T-helper 1 cell treated with Interleukin-12 subunit alpha and Interleukin-12 subunit beta and Interleukin-4 antibody, amounts not matched to agents 30 μg/mL and 1 μg/mL, for 36 hours (primary cell): ENCODE measurements around the gene SKIC8.
"Not testable (repeated sequence)": the region's sequence is repeated elsewhere in the genome, so short reads cannot be mapped to it uniquely, and the experiment has no call there.

Experiments used
- H3K27ac Mint-ChIP-seq: one replicate; pipeline ENCODE4 v1.8.0; 2021; ENCODE audit warnings: mild to moderate bottlenecking, mixed read lengths
- H3K27me3 Mint-ChIP-seq: one replicate; pipeline ENCODE4 v1.8.0; 2021; ENCODE audit warnings: low read depth, mixed read lengths
- H3K36me3 Mint-ChIP-seq: one replicate; pipeline ENCODE4 v1.8.0; 2021; ENCODE audit warnings: low read depth, mixed read lengths
- H3K4me1 Mint-ChIP-seq: one replicate; pipeline ENCODE4 v1.8.0; 2021; ENCODE audit warnings: low read depth, mixed read lengths
- H3K4me3 Mint-ChIP-seq: one replicate; pipeline ENCODE4 v1.8.0; 2021; ENCODE audit warnings: mild to moderate bottlenecking, moderate library complexity, mixed read lengths
- H3K9me3 Mint-ChIP-seq: one replicate; pipeline ENCODE4 v1.8.0; 2021; ENCODE audit warnings: mixed read lengths

The SKIC8 gene

DNA sequence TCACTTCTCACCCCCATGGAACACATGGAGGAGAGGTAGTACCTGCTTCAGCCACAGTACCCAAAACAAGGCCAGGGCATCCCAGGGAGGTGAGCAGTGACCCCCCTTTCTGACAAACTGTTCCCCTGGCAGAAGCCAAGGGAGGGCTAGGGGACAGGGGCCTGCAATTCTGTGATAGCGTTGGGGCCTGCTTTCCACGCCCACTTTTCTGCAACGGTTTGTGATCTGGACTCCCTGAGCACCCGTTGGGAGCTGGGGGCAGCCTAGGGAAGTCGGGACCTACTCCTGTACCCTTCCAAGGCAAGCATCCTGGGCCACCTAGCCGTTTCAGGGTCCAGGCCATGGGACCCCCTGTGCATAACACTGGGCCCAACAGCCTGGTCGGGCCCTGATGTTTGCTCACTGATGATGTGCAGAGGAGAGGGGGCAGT is 36.0 kb downstream of the SKIC8 start:
- H3K4me3 Mint-ChIP-seq: peak overlapping the region; percentile 51
- peaks cover 9% of the 10 kb centered on the region for H3K27me3 Mint-ChIP-seq
- peaks cover 19% of the 10 kb centered on the region for H3K4me1 Mint-ChIP-seq
- no peaks in the 10 kb centered on the region for H3K36me3 Mint-ChIP-seq
- H3K27ac Mint-ChIP-seq: peak overlapping the region; percentile 41
- H3K9me3 Mint-ChIP-seq: no peaks in the 10 kb centered on the region

DNA sequence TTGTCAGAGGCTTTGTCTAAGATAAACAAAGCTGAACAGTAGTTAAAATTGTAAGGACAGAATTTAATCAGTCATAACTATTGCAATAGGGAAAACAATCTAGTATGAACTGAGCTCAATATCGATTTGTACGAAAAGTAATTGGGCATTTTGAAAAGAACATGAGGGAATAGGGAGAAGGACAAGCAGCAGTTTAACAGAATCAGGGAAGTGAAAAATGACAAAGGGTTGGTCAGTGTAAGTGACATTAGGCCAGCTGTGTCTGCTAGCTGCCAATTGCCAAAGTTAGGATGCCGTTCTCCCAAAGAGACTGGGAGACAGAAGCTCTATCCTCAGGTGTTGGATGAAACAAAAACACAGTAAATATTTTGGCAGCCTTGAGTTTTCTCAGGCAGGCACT is 38.3 kb downstream of the SKIC8 start:
- Mint-ChIP-seq H3K4me1 (peaks cover 8% of the 10 kb centered on the region), H3K4me3 (no peak overlapping the region)

DNA sequence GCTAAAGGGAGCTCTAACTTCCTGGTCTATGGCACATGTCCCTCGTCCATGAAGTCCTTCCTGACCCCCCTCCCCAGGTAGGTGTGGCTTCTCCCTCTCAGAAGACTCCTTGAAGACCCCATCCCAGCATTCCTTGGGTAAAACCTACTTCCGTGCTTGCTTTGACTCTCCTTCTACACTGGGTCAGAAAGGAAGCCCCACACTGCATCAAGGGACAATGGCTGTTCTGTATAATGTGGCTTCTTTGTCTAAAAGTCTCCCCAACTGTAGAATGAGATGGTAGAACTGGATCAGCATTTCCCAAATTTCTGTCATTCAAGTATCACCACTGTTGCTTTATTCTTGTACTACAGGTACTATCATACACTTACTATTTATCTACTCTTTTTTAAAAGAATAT is 38.9 kb downstream of the SKIC8 start:
- Mint-ChIP-seq H3K27ac (no peak overlapping the region), H3K9me3 (no peaks in the 10 kb centered on the region), H3K27me3 (peaks cover 9% of the 10 kb centered on the region), H3K4me1 (peaks cover 3% of the 10 kb centered on the region), H3K4me3 (no peak overlapping the region), H3K36me3 (no peaks in the 10 kb centered on the region)

More for the DNA sequence above, 38.3 kb downstream of the SKIC8 start:
- Mint-ChIP-seq H3K36me3 (no peaks in the 10 kb centered on the region), H3K9me3 (no peaks in the 10 kb centered on the region), H3K27ac (no peak overlapping the region), H3K27me3 (peaks cover 9% of the 10 kb centered on the region)

DNA sequence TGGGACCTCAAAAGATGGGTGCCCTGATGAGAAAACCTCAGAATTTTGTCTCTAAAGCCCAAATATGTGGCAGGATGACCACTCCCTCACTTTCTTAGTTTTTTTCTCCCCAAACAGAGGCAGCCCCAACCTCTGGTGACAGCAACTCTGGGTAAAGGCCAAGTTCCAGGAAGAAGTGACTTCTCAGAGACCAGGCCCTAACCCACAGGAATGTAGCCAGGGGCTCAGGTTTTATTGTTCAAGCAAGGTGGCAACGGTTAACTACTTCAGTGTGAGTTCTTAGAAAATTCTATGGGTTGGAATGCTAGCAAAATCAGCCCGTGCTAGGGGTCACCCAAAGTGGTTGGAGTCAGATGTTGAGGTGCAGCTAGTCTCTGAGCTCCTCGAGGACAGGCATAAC is 40.2 kb downstream of the SKIC8 start:
- no peaks in the 10 kb centered on the region for H3K4me1 Mint-ChIP-seq
- no peaks in the 10 kb centered on the region for H3K9me3 Mint-ChIP-seq
- H3K36me3 Mint-ChIP-seq: no peaks in the 10 kb centered on the region
- no peak overlapping the region for H3K27ac Mint-ChIP-seq
- H3K4me3 Mint-ChIP-seq: no peak overlapping the region
- H3K27me3 Mint-ChIP-seq: peaks cover 9% of the 10 kb centered on the region

DNA sequence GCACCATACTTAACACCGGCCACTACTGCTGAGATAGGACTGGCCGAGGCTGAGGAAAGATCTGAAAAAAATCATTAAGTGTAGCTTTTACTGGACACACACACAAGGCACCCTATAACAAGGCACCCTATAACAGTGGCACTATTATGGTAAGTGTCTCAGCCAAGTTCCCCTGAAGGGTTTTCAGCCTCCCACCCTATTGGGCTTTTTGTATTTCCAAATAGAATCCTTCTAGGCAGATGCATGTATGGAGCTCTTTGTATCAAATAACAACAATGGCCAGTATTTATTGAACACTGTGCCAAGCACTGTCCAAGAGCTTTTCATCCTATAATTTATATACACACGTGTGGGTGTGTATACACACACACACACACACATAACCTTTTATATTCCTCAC is 41.7 kb downstream of the SKIC8 start:
- peaks cover 9% of the 10 kb centered on the region for H3K27me3 Mint-ChIP-seq
- H3K9me3 Mint-ChIP-seq: no peaks in the 10 kb centered on the region
- H3K36me3 Mint-ChIP-seq: no peaks in the 10 kb centered on the region
- H3K4me1 Mint-ChIP-seq: no peaks in the 10 kb centered on the region
- H3K4me3 Mint-ChIP-seq: no peak overlapping the region
- no peak overlapping the region for H3K27ac Mint-ChIP-seq

DNA sequence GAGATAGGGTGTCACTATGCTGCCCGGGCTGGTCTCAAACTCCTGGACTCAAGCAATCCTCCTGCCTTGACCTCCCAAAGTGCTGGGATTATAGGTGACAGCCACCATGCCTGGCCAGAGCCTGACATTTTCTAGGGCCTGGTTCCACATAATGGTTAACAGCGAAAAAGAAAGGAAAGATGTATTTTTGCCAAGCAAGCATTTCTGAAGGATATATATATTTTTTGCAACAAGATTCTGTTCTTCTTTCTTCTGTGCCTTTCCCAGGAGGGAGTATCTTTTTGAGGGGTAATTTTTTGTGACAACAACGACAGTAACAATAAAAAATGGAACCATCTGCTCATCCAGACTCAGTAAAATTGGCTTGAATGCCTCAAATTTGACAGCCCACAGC is 43.4 kb downstream of the SKIC8 start:
- H3K27ac Mint-ChIP-seq: no peak overlapping the region

DNA sequence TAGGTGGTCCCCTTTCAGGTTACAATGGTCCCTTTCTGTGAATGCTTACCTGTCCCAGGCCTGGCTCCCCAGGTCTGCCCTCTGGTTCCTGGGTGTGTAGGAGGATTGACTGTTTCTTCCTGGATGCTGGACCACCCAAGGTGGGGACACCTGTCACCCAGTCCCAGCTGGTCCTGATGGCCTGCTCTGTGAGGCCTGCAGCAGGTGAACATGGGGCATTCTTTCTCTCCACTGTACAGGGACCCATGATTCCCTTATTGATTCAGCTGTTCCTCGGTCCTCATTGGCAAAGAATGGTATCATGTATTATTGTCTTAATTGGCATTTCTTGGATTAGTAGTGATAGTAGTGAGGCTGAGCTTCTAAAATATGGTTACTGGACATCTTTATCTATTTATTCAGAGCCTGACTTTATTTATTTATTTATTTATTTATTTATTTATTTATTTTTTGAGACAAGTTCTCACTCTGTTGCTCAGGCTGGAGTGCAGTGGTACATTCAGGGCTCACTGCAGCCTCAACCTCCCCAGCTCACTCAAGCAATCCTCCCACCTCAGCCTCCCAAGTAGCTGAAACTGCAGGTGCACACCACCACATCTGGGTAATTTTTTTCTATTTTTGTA is 43.9 kb downstream of the SKIC8 start:
- no peaks in the 10 kb centered on the region for H3K4me1 Mint-ChIP-seq
- H3K4me3 Mint-ChIP-seq: no peak overlapping the region
- H3K36me3 Mint-ChIP-seq: no peaks in the 10 kb centered on the region
- H3K27me3 Mint-ChIP-seq: peaks cover 12% of the 10 kb centered on the region
- no peaks in the 10 kb centered on the region for H3K9me3 Mint-ChIP-seq
- H3K27ac Mint-ChIP-seq: no peak overlapping the region

More for the DNA sequence above, 43.4 kb downstream of the SKIC8 start:
- Mint-ChIP-seq H3K27me3 (peaks cover 13% of the 10 kb centered on the region), H3K36me3 (no peaks in the 10 kb centered on the region), H3K4me3 (no peak overlapping the region), H3K4me1 (no peaks in the 10 kb centered on the region), H3K9me3 (no peaks in the 10 kb centered on the region)

DNA sequence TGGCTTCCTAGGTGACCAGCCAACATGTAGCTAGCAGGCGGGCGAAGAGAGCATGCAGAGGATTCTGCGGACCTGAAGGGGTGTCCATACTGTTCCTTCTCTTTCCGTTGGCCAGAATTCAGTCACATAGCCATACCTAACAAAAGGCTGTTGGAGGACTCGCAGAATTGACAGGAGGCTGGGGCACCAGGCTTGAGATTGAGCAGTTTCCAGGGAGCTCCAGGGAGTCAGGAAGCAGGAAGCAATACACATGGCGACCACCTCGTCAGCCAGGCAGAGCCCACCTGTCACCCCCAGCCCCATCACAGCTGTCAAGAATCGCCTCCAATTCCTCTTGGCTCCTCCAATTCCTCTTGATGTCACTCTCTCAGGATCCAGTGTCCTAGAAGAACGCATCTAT is 48.3 kb downstream of the SKIC8 start:
- Mint-ChIP-seq H3K4me3 (no peak overlapping the region), H3K9me3 (no peaks in the 10 kb centered on the region), H3K27me3 (peaks cover 8% of the 10 kb centered on the region), H3K36me3 (no peaks in the 10 kb centered on the region), H3K4me1 (no peaks in the 10 kb centered on the region), H3K27ac (no peak overlapping the region)

DNA sequence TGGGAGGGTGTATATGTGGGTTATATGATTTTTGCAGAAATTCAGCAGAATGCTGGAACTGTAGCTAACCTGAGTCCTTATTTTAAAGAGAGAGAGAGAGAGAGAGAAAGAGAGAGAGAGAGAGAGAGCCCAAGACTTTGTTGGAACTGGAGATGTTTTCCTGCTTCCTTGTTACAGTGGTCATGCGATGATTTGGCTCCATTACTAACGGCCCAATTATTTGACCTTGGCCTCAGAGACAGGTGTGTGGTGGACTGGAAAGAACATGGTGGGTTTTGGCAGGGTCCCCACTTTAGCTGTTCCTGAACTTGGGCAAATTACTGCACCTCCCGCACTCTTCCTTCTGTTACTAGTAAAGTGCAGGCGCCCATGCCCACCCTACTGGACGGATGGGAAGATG is 50.3 kb downstream of the SKIC8 start:
- Mint-ChIP-seq H3K36me3 (no peaks in the 10 kb centered on the region), H3K27me3 (peaks cover 8% of the 10 kb centered on the region), H3K4me1 (no peaks in the 10 kb centered on the region), H3K27ac (no peak overlapping the region), H3K9me3 (no peaks in the 10 kb centered on the region), H3K4me3 (no peak overlapping the region)

DNA sequence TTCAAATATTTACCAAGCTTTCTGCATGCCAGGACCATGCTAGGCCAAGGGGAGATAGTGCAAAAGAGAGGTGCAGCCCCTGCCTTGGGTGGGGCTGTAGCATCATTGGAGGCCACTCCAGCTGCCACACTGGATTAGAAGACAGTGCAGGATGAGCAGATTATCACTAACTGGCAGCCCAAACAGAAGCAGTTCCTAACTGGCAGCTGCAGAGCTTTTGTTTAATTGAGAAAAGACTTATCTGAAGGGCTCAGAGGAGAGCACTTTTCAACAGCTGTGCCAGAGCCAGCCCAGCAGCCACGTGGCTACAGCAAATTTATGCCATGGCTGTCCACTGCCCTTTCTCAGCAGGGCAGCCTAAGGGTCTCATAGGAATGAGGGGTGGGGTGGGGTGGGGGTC is 51.5 kb downstream of the SKIC8 start:
- Mint-ChIP-seq H3K9me3 (no peaks in the 10 kb centered on the region), H3K27me3 (peaks cover 8% of the 10 kb centered on the region), H3K36me3 (no peaks in the 10 kb centered on the region), H3K4me1 (no peaks in the 10 kb centered on the region), H3K4me3 (no peak overlapping the region), H3K27ac (no peak overlapping the region)

DNA sequence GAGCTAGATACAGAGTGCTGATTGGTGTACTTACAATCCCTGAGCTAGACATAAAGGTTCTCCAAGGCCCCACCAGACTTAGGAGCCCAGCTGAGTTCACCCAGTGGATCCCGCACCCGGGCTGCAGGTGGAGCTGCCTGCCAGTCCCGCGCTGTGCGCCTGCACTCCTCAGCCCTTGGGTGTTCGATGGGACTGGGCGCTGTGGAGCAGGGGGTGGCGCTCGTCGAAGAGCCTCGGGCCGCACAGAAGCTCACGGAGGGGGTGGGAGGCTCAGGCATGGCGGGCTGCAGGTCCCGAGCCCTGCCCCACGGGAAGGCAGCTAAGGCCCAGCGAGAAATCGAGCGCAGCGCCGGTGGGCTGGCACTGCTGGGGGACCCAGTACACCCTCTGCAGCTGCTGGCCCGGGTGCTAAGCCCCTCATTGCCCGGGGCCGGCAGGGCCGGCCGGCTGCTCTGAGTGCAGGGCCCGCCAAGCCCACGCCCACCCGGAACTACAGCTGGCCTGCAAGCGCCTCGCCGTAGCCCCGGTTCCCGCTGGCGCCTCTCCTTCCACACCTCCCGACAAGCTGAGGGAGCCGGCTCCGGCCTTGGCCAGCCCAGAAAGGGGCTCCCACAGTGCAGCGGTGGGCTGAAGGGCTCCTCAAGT is 53.3 kb downstream of the SKIC8 start:
- not testable (repeated sequence) for H3K9me3 Mint-ChIP-seq, H3K4me3 Mint-ChIP-seq, H3K27ac Mint-ChIP-seq, H3K4me1 Mint-ChIP-seq, H3K36me3 Mint-ChIP-seq
- peaks cover 11% of the 10 kb centered on the region for H3K27me3 Mint-ChIP-seq

DNA sequence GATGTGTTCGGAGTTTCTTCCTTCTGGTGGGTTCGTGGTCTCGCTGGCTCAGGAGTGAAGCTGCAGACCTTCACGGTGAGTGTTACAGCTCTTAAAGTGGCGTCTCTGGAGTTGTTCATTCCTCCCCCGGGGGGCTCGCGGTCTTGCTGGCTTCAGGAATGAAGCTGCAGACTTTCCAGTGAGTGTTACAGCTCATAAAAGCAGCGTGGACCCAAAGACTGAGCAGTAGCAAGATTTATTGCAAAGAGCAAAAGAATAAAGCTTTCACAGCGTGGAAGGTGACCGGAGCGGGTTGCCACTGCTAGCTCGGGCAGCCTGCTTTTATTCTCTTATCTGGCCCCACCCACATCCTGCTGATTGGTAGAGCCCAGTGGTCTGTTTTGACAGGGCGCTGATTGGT is 54.0 kb downstream of the SKIC8 start:
- peaks cover 11% of the 10 kb centered on the region for H3K27me3 Mint-ChIP-seq
- not testable (repeated sequence) for H3K36me3 Mint-ChIP-seq, H3K9me3 Mint-ChIP-seq, H3K27ac Mint-ChIP-seq, H3K4me1 Mint-ChIP-seq, H3K4me3 Mint-ChIP-seq

DNA sequence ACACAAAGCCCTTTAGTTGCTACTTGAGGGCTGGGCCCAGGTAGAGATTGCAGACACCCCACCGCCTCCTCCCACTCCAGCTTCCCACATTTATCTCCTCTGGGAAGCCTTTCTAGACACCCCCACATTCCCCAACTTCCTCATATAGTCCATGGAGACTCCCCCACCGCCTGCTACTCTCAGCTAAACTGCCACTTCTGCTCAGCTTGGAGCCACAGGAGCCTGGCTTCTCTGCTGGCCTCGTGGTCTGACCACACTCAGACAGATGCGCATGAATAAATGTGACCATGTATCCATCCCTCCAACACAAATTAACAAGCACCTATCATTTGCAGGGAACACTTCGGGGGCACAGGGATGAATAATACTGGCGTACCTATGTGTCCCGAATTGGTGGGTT is 54.5 kb downstream of the SKIC8 start:
- H3K9me3 Mint-ChIP-seq: no peaks in the 10 kb centered on the region
- no peaks in the 10 kb centered on the region for H3K4me1 Mint-ChIP-seq
- no peaks in the 10 kb centered on the region for H3K36me3 Mint-ChIP-seq
- H3K4me3 Mint-ChIP-seq: no peak overlapping the region
- H3K27ac Mint-ChIP-seq: no peak overlapping the region
- peaks cover 11% of the 10 kb centered on the region for H3K27me3 Mint-ChIP-seq

DNA sequence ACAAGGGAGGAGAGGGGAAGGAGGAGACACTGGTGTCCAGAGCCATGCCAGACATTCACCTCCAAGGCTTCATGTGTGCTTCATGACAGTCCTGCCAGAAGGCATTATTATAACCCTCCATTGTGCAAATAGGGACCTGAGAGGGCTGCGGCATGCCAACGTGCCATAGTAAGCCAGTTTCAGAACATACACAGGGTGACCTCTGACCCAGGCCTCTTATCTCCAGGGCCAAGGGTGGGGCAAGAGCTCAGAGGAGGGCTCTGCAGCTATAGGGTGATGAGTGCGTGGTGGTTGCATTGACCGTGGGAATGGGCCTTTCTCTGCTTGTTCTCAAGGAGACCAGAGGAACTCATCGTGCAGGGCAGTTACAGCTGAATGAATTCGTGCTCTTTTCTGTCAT is 55.3 kb downstream of the SKIC8 start:
- no peaks in the 10 kb centered on the region for H3K36me3 Mint-ChIP-seq
- peaks cover 10% of the 10 kb centered on the region for H3K27me3 Mint-ChIP-seq
- H3K27ac Mint-ChIP-seq: no peak overlapping the region
- no peaks in the 10 kb centered on the region for H3K9me3 Mint-ChIP-seq
- no peaks in the 10 kb centered on the region for H3K4me1 Mint-ChIP-seq
- H3K4me3 Mint-ChIP-seq: no peak overlapping the region

DNA sequence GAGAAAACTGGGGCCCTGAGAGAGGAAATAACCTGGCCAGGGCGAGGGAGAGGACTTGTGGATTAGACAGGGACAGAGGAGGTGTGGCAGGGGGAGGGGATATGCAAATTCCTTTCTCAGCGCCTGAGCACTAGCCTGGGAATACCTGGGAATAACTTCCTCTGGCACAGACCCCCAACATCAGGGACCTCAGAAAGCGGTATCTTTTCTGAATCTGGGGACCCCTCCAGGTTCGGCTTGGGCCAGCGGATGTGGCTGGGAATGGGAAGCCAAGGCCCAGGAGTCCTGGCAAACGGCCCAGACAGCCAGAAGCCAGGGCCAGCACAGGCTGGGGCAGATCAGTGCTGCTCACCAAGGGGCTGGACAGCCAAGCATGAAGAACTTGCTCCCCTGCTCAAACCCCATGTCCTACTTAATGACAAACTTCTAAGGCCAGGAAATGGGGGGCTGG is 55.9 kb downstream of the SKIC8 start:
- Mint-ChIP-seq H3K9me3 (no peaks in the 10 kb centered on the region), H3K27ac (no peak overlapping the region), H3K4me1 (no peaks in the 10 kb centered on the region), H3K36me3 (no peaks in the 10 kb centered on the region), H3K4me3 (no peak overlapping the region), H3K27me3 (peaks cover 7% of the 10 kb centered on the region)
